Natural killer cell (primary cell): ENCODE measurements around the gene AK3. TPM values are rescaled to one million over a fixed set of nuclear protein-coding genes. Genes with fewer than 3 reads are reported as not detected.
A peak's percentile ranks its signal among the peaks of the same experiment; 100 is the strongest.

Experiments used
- ATAC-seq, 3 donors: fragments of 150-1000 bp in 2 of 3; fragments of 200-7000 bp in 1 of 3; cut with Tn5 transposase; 1 replicate in 1 of 3; 2 replicates in 2 of 3; pipeline ENCODE4 v1.10.0; 2021; ENCODE audit warnings: mild to moderate bottlenecking in 2 of 3, moderate library complexity in 2 of 3
- DNase-seq, 2 donors: peaks; one replicate each; pipeline versions ENCODE4 v3.0.0 to v3.0.0-alpha.2; 2013 to 2021; ENCODE audit warnings: mixed read lengths in 1 of 2
- H3K27ac ChIP-seq: one replicate; pipeline ENCODE4 v1.5.1; 2013; ENCODE audit warnings: mild to moderate bottlenecking, low read length
- H3K27me3 ChIP-seq: one replicate; pipeline ENCODE4 v1.6.1; 2013; ENCODE audit warnings: low read length; ENCODE audit not compliant: control insufficient read depth, insufficient read depth
- H3K36me3 ChIP-seq: one replicate; pipeline ENCODE4 v1.6.1; 2013; ENCODE audit warnings: low read length; ENCODE audit not compliant: control insufficient read depth, insufficient read depth
- H3K4me1 ChIP-seq: one replicate; pipeline ENCODE4 v1.6.1; 2013; ENCODE audit warnings: low read length; ENCODE audit not compliant: control insufficient read depth, insufficient read depth
- H3K4me3 ChIP-seq: one replicate; pipeline ENCODE4 v1.5.1; 2013; ENCODE audit warnings: low read length
- H3K9me3 ChIP-seq: one replicate; pipeline ENCODE4 v1.6.1; 2013; ENCODE audit warnings: low read length; ENCODE audit not compliant: control insufficient read depth, insufficient read depth
- H3K27ac Mint-ChIP-seq, 2 donors: one replicate each; pipeline ENCODE4 v1.8.0; 2022; ENCODE audit warnings: mild to moderate bottlenecking in 2 of 2, mixed read lengths in 2 of 2, moderate library complexity in 1 of 2
- H3K27me3 Mint-ChIP-seq, 2 donors: one replicate each; pipeline ENCODE4 v1.8.0; 2022; ENCODE audit warnings: low read depth in 2 of 2, mixed read lengths in 2 of 2
- H3K36me3 Mint-ChIP-seq: one replicate; pipeline ENCODE4 v1.8.0; 2022; ENCODE audit warnings: mixed read lengths
- H3K4me1 Mint-ChIP-seq, 2 donors: one replicate each; pipeline ENCODE4 v1.8.0; 2022; ENCODE audit warnings: mixed read lengths in 2 of 2
- H3K4me3 Mint-ChIP-seq: one replicate; pipeline ENCODE4 v1.8.0; 2022; ENCODE audit warnings: mild to moderate bottlenecking, moderate library complexity, mixed read lengths
- H3K9me3 Mint-ChIP-seq, 2 donors: one replicate each; pipeline ENCODE4 v1.8.0; 2022; ENCODE audit warnings: mixed read lengths in 2 of 2
- whole genome bisulfite sequencing: methylation state at CpG from one replicate; pipeline ENCODE4 v1.1.7; 2013; ENCODE audit warnings: missing lambda C conversion rate; ENCODE audit not compliant: insufficient coverage; 5-methylcytosine and 5-hydroxymethylcytosine counted together
- intact Hi-C: fragments of 100-400 bp; cut with micrococcal nuclease; formaldehyde crosslinking; loops from one replicate; pipeline ENCODE4 v1.14.2; 2022
- total RNA-seq, 4 donors: library from RNA; stranded (reverse); fragments of 120-200 nt in 1 of 4; gene quantifications; one replicate each; pipeline versions ENCODE4 v1.2.3 to v1.2.4, GENCODE V29; 2013 to 2022
- TF ChIP-seq, protein P1 (sequence below): fragments of 200-600 bp; IDR thresholded peaks from one replicate; pipeline ENCODE4 v1.8.0; 2022; ENCODE audit warnings: antibody characterized with exemption

Gene AK3
- total RNA-seq, 3 donors from 2014 or later (not counting 1 experiment from before 2014, with no cell fraction given) = 18.6 to 23.1 (median 21.0) TPM

DNA sequence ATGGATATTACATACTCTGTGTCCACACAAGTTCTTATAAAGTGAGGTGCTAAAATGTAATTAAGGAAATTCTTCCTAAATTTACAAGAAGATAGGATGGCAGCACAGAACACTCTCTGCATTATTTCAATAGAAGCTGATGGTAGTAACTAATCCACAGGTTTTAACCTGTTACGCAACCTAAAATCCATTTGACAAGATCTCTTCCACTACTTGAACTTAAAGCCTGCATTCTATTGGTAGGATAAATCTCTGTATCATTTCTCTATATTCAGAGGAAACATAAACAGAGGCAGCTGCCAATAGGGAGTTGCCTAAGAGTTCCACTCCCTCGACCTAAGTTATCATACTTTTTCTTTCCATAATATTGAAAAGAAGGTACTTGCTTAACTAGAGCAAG is 40.1 kb downstream of the AK3 start:
- intact Hi-C loops = no loop called here
- Mint-ChIP-seq H3K27ac (peak overlapping the region in 1 of 2 donors; percentile 13), H3K36me3 (no peaks in the 10 kb centered on the region), H3K4me3 (no peak overlapping the region), H3K27me3 (no peaks in the 10 kb centered on the region), H3K9me3 (no peaks in the 10 kb centered on the region), H3K4me1 (no peaks in the 10 kb centered on the region)
- H3K27ac ChIP-seq = no peak overlapping the region
- no peak overlapping the region for H3K4me3 ChIP-seq
- H3K36me3 ChIP-seq = peaks cover 74% of the 10 kb centered on the region
- no peaks in the 10 kb centered on the region for H3K9me3 ChIP-seq
- DNase-seq (no peak), ATAC-seq (no peak)
- TF ChIP-seq, protein P1, sequence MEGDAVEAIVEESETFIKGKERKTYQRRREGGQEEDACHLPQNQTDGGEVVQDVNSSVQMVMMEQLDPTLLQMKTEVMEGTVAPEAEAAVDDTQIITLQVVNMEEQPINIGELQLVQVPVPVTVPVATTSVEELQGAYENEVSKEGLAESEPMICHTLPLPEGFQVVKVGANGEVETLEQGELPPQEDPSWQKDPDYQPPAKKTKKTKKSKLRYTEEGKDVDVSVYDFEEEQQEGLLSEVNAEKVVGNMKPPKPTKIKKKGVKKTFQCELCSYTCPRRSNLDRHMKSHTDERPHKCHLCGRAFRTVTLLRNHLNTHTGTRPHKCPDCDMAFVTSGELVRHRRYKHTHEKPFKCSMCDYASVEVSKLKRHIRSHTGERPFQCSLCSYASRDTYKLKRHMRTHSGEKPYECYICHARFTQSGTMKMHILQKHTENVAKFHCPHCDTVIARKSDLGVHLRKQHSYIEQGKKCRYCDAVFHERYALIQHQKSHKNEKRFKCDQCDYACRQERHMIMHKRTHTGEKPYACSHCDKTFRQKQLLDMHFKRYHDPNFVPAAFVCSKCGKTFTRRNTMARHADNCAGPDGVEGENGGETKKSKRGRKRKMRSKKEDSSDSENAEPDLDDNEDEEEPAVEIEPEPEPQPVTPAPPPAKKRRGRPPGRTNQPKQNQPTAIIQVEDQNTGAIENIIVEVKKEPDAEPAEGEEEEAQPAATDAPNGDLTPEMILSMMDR = no peak
- no peaks in the 10 kb centered on the region for H3K27me3 ChIP-seq
- H3K4me1 ChIP-seq = no peaks in the 10 kb centered on the region
- 100% methylated on average over 1 of the region's 2 CpGs for WGBS

DNA sequence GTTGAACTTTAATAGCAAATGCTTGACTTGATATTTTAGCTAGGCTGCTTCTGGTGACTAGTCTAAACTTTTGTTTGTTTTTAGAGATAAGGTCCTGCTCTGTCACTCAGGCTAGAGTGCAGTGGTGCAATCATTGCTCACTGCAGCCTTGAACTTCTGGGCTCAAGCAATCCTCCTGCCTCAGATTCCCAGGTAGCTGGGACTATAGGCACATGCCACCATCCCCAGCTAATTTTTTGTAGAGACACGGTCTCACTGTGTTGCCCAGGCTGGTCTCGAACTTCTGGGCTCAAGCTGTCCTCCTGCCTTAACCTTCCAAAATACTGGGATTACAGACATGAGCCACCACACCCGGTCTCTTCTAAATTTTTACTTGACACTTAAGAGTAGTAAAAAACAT is 40.9 kb downstream of the AK3 start:
- no peaks in the 10 kb centered on the region for H3K27me3 Mint-ChIP-seq
- H3K4me3 ChIP-seq = no peak overlapping the region
- H3K36me3 Mint-ChIP-seq = no peaks in the 10 kb centered on the region
- TF ChIP-seq, protein P1 = no peak
- H3K27ac ChIP-seq = no peak overlapping the region
- peaks cover 72% of the 10 kb centered on the region for H3K36me3 ChIP-seq
- 100% methylated on average over 2 of the region's 3 CpGs for WGBS
- no peak overlapping the region for H3K27ac Mint-ChIP-seq
- H3K9me3 ChIP-seq = no peaks in the 10 kb centered on the region
- no peaks in the 10 kb centered on the region for H3K4me1 Mint-ChIP-seq
- H3K27me3 ChIP-seq = no peaks in the 10 kb centered on the region
- ATAC-seq (no peak), DNase-seq (no peak)
- intact Hi-C loops = no loop called here
- no peaks in the 10 kb centered on the region for H3K9me3 Mint-ChIP-seq
- H3K4me3 Mint-ChIP-seq = no peak overlapping the region
- H3K4me1 ChIP-seq = no peaks in the 10 kb centered on the region

DNA sequence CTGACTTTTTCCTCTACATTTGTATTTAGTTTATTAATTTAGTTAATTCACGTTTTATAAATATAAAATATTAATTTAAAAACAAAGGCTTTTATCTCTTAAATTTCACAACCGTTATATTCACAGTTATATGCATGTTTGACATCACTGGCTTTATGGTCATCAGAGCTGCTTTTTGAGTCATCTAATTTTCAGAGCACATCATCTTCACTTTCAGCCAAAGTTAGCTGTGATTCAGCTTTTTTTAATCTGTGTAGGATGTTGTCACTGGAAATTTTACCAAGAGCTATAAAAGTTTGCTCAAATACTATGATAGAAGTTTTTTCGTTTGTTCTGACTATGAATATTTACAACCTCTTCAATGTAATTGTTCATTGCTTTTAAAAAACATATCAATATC is 49.2 kb downstream of the AK3 start:
- Histone ChIP-seq H3K27me3 (no peaks in the 10 kb centered on the region), H3K9me3 (no peaks in the 10 kb centered on the region), H3K4me3 (no peak overlapping the region), H3K27ac (no peak overlapping the region), H3K36me3 (peaks cover 30% of the 10 kb centered on the region), H3K4me1 (no peaks in the 10 kb centered on the region)
- Mint-ChIP-seq H3K36me3 (no peaks in the 10 kb centered on the region), H3K27ac (peak overlapping the region in 1 of 2 donors; percentile 32), H3K9me3 (no peaks in the 10 kb centered on the region), H3K4me1 (peaks cover 9 to 11% of the 10 kb centered on the region in 2 donors), H3K27me3 (no peaks in the 10 kb centered on the region), H3K4me3 (no peak overlapping the region)
- intact Hi-C loops = no loop called here
- DNase-seq = no peak
- TF ChIP-seq, protein P1 = no peak
- no peak for ATAC-seq
- WGBS = 40% methylated on average over 1 of the region's 3 CpGs

DNA sequence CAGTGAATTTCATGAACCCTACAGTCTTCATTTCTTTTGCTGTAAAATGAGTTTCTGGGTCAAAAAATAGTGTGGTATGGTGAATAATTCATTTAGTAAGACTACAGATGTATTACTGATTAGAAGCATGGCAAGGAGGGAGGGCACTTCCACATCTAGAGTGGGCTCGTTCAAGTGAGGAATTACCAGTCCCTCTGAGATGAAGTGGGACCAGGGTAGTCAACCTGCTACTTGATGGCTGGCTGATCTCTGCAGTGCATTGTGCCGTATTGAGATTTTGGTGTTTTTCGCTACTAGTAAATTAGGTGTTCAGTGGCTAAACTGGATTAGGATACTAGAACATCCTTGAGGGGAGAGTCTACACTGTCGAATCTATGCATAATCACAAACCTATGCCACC is 50.9 kb downstream of the AK3 start:
- H3K9me3 Mint-ChIP-seq = no peaks in the 10 kb centered on the region
- H3K27me3 Mint-ChIP-seq = no peaks in the 10 kb centered on the region
- Histone ChIP-seq H3K4me3 (no peak overlapping the region), H3K4me1 (no peaks in the 10 kb centered on the region), H3K36me3 (peaks cover 37% of the 10 kb centered on the region), H3K27me3 (no peaks in the 10 kb centered on the region), H3K27ac (no peak overlapping the region), H3K9me3 (no peaks in the 10 kb centered on the region)
- TF ChIP-seq, protein P1 = no peak
- H3K36me3 Mint-ChIP-seq = no peaks in the 10 kb centered on the region
- DNase-seq = no peak
- ATAC-seq = no peak
- H3K4me3 Mint-ChIP-seq = no peak overlapping the region
- H3K4me1 Mint-ChIP-seq = peaks cover 11 to 15% of the 10 kb centered on the region in 2 donors
- intact Hi-C loops = no loop called here
- no peak overlapping the region for H3K27ac Mint-ChIP-seq
- WGBS = 88% methylated on average over 3 of the region's 4 CpGs
